Measurements from ENCODE around the gene TGM2. TPM values are rescaled to one million over a fixed set of nuclear protein-coding genes. Genes with fewer than 3 reads are reported as not detected.

Gene TGM2
- total RNA-seq, 4 donors from 2014 or later = 3.7 to 6.2 (median 4.6) TPM

DNA sequence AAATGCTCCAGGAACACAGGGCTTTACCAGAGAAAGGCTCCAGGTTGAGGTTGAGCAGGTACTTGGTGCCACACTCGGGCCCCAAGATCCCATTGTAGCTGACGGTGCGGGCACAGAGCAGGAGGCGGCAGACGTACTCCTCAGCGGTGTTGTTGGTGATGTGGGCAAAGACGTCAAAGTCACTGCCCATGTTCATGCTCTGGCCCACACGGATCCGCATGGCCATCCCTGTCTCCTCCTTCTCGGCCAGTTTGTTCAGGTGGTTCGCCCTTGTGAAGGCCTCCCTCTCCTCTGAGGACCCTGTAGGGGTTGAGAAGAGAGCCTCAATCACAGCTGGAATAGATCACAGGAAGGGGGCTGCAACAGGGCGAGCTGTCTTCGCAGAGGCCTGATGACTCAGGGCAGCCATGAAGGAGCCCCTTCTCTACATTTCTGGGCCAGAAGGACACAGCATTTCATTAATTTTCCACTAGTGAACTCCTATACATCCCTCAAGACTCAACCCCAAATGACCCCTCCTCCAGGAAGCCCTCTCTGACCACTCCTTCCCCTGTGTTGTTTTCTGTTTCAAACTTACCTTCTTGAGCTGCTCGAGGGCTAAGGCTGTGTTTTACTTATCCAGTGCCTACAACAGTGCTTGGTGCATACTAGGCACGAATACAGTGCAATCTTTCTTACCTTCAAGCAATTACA lies 26.8 kb downstream of the TGM2 start:
- 92 to 97% methylated on average over 15 of the region's 15 CpGs for WGBS, 2 donors
- peak in 1 of 2 donors; percentile 82 for DNase-seq (ENCODE audit: low spot score in 2 of 2)
- no peak overlapping the region for H3K4me3 ChIP-seq (ENCODE audit: low read depth, poor library complexity, severe bottlenecking)
- TF ChIP-seq, protein P1, sequence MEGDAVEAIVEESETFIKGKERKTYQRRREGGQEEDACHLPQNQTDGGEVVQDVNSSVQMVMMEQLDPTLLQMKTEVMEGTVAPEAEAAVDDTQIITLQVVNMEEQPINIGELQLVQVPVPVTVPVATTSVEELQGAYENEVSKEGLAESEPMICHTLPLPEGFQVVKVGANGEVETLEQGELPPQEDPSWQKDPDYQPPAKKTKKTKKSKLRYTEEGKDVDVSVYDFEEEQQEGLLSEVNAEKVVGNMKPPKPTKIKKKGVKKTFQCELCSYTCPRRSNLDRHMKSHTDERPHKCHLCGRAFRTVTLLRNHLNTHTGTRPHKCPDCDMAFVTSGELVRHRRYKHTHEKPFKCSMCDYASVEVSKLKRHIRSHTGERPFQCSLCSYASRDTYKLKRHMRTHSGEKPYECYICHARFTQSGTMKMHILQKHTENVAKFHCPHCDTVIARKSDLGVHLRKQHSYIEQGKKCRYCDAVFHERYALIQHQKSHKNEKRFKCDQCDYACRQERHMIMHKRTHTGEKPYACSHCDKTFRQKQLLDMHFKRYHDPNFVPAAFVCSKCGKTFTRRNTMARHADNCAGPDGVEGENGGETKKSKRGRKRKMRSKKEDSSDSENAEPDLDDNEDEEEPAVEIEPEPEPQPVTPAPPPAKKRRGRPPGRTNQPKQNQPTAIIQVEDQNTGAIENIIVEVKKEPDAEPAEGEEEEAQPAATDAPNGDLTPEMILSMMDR (IDR thresholded peaks at IDR 0.05) = no peak
- no peak for TF ChIP-seq POLR2A (IDR thresholded peaks at IDR 0.05)
- intact Hi-C loops (cut with DNase I; ENCODE audit: low total_unique reads) = no loop called here

DNA sequence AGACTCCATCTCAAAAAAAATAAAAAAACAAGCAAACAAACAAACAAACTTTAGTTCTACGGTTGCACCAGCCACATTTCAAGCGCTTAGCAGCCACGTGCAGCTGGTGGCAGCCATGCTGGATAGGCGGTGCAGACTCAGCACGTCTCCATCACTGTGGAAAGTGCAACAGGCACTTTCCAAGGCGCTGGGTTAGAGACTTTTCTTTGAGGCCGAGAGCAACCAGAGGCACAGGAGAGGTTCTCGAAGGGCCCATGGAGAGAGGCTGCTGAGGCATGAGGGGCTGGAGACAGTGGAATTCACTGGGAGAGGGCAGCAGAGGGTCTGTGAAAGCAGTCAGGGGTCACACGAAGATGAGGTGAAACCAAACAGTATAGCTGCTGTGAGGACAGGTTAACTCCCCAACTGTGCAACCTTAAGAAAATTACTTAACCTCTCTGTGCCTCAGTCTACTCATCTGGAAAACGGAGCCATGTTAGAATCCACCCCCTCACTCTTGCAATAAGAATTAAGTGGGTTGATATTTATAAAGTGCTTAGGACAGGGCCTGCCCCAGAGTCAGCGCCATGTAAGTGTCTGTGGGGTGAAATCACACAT lies 27.5 kb downstream of the TGM2 start:
- peak in 1 of 2 donors; percentile 39 for DNase-seq (ENCODE audit: low spot score in 2 of 2)
- H3K4me3 ChIP-seq (ENCODE audit: low read depth, poor library complexity, severe bottlenecking) = no peak overlapping the region
- intact Hi-C loops (cut with DNase I; ENCODE audit: low total_unique reads) = no loop called here
- WGBS, 2 donors = 94 to 95% methylated on average over 11 of the region's 11 CpGs
- no peak for TF ChIP-seq POLR2A (IDR thresholded peaks at IDR 0.05)
- TF ChIP-seq, protein P1 (IDR thresholded peaks at IDR 0.05) = no peak

DNA sequence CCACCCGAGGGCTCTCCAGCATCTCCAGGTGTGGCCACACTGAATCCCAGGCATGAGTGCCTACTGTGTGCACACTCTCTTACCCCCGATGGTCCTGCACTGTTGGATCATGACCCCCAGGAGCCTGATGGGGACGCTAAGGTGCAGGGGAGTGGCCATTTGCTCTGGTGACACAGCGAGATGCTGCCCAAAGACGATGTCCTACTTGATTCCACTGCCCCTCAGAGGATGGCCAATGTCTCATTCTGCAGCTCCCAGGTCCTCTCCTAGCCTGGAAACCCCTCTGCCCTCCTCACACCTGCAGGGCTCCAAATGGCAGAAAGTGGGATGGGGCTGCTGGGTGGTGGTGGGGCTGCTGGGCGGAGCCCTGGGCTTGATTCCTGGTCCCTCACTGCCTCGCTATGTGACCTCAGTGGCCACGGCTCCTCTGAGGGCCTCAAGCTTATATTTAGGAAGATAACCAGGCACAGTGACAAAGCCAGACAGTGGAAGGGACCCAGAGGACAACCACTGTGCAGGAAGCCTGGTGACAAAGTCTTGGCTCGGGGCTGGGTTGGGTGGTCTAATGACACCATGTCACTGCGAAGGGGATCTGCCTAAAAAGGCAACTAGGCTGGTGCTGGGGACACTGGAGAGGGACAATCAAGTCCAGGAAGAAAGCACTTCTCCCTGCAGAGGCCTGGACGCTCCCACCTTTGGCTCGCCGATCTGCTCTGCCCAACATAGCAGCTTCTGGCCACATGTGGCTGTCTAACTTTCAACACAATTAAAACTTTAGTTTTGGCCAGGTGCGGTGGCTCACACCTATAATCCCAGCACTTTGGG lies 28.4 kb downstream of the TGM2 start:
- 89 to 90% methylated on average over 14 of the region's 14 CpGs for WGBS, 2 donors
- peak in 1 of 2 donors; percentile 54 for DNase-seq (ENCODE audit: low spot score in 2 of 2)
- intact Hi-C loops (cut with DNase I; ENCODE audit: low total_unique reads) = no loop called here
- TF ChIP-seq, protein P1 (IDR thresholded peaks at IDR 0.05) = no peak
- no peak for TF ChIP-seq POLR2A (IDR thresholded peaks at IDR 0.05)
- no peak overlapping the region for H3K4me3 ChIP-seq (ENCODE audit: low read depth, poor library complexity, severe bottlenecking)

DNA sequence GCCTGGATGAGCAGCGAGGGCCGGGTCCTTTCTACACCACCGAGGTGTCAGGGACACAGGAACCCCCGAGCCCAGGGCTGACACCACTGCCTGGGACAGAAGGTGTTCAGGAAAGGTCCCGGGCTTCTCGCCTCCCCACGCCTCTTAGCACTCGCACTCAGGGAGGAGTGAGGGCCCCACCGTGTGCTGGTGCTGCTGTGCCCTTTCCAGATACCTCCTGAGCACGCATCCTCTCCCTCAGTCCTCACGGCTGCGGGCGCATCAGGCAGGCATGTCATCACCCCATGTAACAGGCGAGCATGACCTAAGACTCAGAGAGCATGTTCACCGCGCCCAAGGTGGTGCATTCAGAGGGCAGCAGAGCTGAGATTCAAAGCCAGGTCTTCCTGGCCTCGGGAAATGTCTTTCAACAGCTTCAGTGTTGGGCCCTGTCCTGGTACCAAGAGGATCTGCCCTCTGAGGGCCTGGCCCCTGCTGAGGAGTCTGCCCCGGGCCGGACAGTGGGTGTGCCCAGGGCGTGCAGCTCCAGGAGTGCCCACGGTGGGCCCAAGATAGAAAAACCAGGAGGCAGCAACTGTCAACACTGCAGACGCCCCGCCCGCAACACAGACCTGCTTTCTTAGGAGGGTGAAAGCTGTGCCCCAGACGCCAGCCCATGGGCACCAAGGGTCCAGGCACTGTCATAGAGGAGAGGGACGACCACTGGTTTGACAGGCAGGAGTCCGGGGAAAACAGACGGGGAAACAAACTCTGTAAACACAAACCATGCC lies 29.2 kb downstream of the TGM2 start:
- H3K4me3 ChIP-seq (ENCODE audit: low read depth, poor library complexity, severe bottlenecking) = no peak overlapping the region
- DNase-seq (ENCODE audit: low spot score in 2 of 2) = peak in 1 of 2 donors; percentile 79
- 87 to 92% methylated on average over 27 of the region's 28 CpGs for WGBS, 2 donors
- intact Hi-C loops (cut with DNase I; ENCODE audit: low total_unique reads) = no loop called here
- no peak for TF ChIP-seq POLR2A (IDR thresholded peaks at IDR 0.05)
- TF ChIP-seq, protein P1 (IDR thresholded peaks at IDR 0.05) = no peak

DNA sequence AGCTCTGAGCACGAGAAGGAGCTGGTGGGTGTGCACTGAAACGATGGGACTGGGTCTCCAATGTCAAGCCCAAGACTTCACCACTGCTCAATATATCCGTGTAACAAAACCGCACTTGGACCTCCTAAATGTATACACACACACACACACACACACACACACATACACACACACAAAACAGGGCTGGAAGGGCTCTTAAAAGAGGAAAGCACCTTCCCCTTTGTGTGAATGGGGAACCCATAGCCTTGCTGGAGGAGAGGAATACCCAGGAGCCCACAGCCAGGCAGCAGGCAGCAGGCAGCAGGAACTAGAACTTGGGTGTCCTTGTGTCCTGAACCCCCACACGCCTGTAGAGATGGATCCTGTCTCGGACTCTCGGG lies 29.8 kb downstream of the TGM2 start:
- 84 to 88% methylated on average over 6 to 7 of the region's 7 CpGs for WGBS, 2 donors
- H3K4me3 ChIP-seq (ENCODE audit: low read depth, poor library complexity, severe bottlenecking) = no peak overlapping the region
- intact Hi-C loops (cut with DNase I; ENCODE audit: low total_unique reads) = no loop called here
- no peak for DNase-seq (ENCODE audit: low spot score in 2 of 2)
- no peak for TF ChIP-seq POLR2A (IDR thresholded peaks at IDR 0.05)
- TF ChIP-seq, protein P1 (IDR thresholded peaks at IDR 0.05) = no peak
